SK-N-SH (cell line): Measurements from ENCODE around the gene TSSK2. TPM values are rescaled to one million over a fixed set of nuclear protein-coding genes. Genes with fewer than 3 reads are reported as not detected.

Experiments used
- CTCF ChIA-PET: fragments of 300-600, 350-600 bp; formaldehyde crosslinking; extraction: SDS; loops from one replicate; lab custom pipeline; 2021; lab: Yijun Ruan, JAX
- POLR2A ChIA-PET: fragments of 350-600 bp; sonication (Branson Sonifier 250); formaldehyde crosslinking; extraction: SDS; loops from one replicate; lab custom pipeline; 2020; ENCODE audit warnings: antibody characterized with exemption, inconsistent platforms; lab: Yijun Ruan, JAX
- DNase-seq: peaks from one replicate; pipeline ENCODE4 v3.0.0; 2012
- H2AFZ ChIP-seq: fragments of 200-600 bp; sonication (generic); 2 replicates; pipeline ENCODE4 v1.8.1; 2016; ENCODE audit warnings: antibody characterized with exemption, mild to moderate bottlenecking, low read depth
- H3F3A ChIP-seq: fragments of 200-600 bp; sonication (generic); replicated peaks from 2 replicates; pipeline ENCODE3; 2016; ENCODE audit warnings: antibody characterized with exemption, mild to moderate bottlenecking; ENCODE audit not compliant: insufficient read depth
- H3K27ac ChIP-seq, 2 experiments: fragments of 200-500 bp in 1 of 2; fragments of 200-600 bp in 1 of 2; sonication (Bioruptor generic) in 1 of 2; sonication (generic), shearing (Covaris generic) in 1 of 2; 2 replicates each; pipeline versions ENCODE4 v1.5.1 to v1.6.1; 2014 to 2016; ENCODE audit warnings: low read depth in 2 of 2, inconsistent platforms in 1 of 2, low read length in 1 of 2, mild to moderate bottlenecking in 1 of 2, mixed read lengths in 1 of 2
- H3K27me3 ChIP-seq: fragments of 200-600 bp; sonication (generic), shearing (Covaris generic); 2 replicates; pipeline ENCODE4 v1.6.1; 2016; ENCODE audit warnings: mixed run types; ENCODE audit not compliant: insufficient read depth
- H3K36me3 ChIP-seq, 2 experiments: fragments of 200-500 bp in 1 of 2; fragments of 200-600 bp in 1 of 2; sonication (Bioruptor generic) in 1 of 2; sonication (generic) in 1 of 2; replicated peaks in 1 of 2; 2 replicates each; pipeline versions ENCODE3 to v1.5.1; 2014 to 2016; ENCODE audit warnings: low read length in 1 of 2, mild to moderate bottlenecking in 1 of 2; ENCODE audit not compliant: insufficient read depth in 2 of 2, control insufficient read depth in 1 of 2
- H3K4me1 ChIP-seq, 2 experiments: fragments of 200-500 bp in 1 of 2; fragments of 200-600 bp in 1 of 2; sonication (Bioruptor generic) in 1 of 2; sonication (generic), shearing (Covaris generic) in 1 of 2; 2 replicates each; pipeline versions ENCODE4 v1.5.1 to v1.6.1; 2014 to 2016; ENCODE audit warnings: low read depth in 1 of 2, low read length in 1 of 2, mixed run types in 1 of 2; ENCODE audit not compliant: insufficient read depth in 2 of 2, control insufficient read depth in 1 of 2
- H3K4me2 ChIP-seq: fragments of 200-600 bp; sonication (generic), shearing (Covaris generic); 2 replicates; pipeline ENCODE4 v1.6.1; 2017; ENCODE audit warnings: mixed run types
- H3K4me3 ChIP-seq, 2 experiments: fragments of 200-500 bp in 1 of 2; fragments of 200-600 bp in 1 of 2; sonication (Bioruptor generic) in 1 of 2; sonication (generic), shearing (Covaris generic) in 1 of 2; 2 replicates each; pipeline versions ENCODE4 v1.5.1 to v1.8.1; 2014 to 2016; ENCODE audit warnings: low read depth in 2 of 2, inconsistent platforms in 1 of 2, low read length in 1 of 2, mild to moderate bottlenecking in 1 of 2, mixed read lengths in 1 of 2, moderate library complexity in 1 of 2
- H3K79me2 ChIP-seq: fragments of 200-600 bp; sonication (generic); 2 replicates; pipeline ENCODE4 v1.8.1; 2017; ENCODE audit warnings: mild to moderate bottlenecking; ENCODE audit not compliant: insufficient read depth
- H3K9ac ChIP-seq: fragments of 200-600 bp; sonication (generic); 2 replicates; pipeline ENCODE4 v1.6.1; 2017; ENCODE audit warnings: mixed run types
- H3K9me2 ChIP-seq: fragments of 200-600 bp; sonication (generic); 2 replicates; pipeline ENCODE4 v1.6.1; 2017; ENCODE audit warnings: mixed run types
- H3K9me3 ChIP-seq: fragments of 200-600 bp; sonication (generic); 2 replicates; pipeline ENCODE4 v1.6.1; 2017; ENCODE audit warnings: mixed run types, mild to moderate bottlenecking, moderate library complexity
- H4K20me1 ChIP-seq: fragments of 200-600 bp; sonication (generic); 2 replicates; pipeline ENCODE4 v1.6.1; 2017; ENCODE audit warnings: mild to moderate bottlenecking, mixed run types; ENCODE audit not compliant: insufficient read depth
- CHD2 ChIP-seq: fragments of 150-350 bp; IDR thresholded peaks from 2 replicates; pipeline ENCODE4 v1.6.1; 2018; ENCODE audit warnings: low read length; ENCODE audit not compliant: partially characterized antibody
- FOSL2 ChIP-seq: IDR thresholded peaks from 2 replicates; pipeline ENCODE4 v1.4.0; 2012; ENCODE audit warnings: low read depth, mild to moderate bottlenecking, moderate library complexity, borderline replicate concordance
- FOXJ3 ChIP-seq: sonication (generic); formaldehyde crosslinking; IDR thresholded peaks from 2 replicates; pipeline ENCODE4 v1.5.1; 2020; ENCODE audit warnings: mild to moderate bottlenecking, missing genetic modification reagents
- FOXM1 ChIP-seq: IDR thresholded peaks from 2 replicates; pipeline ENCODE4 v1.4.0; 2012; ENCODE audit warnings: low read depth, mild to moderate bottlenecking
- GATA2 ChIP-seq: sonication (generic); formaldehyde crosslinking; IDR thresholded peaks from 2 replicates; pipeline ENCODE4 v1.5.0; 2020; ENCODE audit warnings: mild to moderate bottlenecking, missing genetic modification reagents
- JUND ChIP-seq: IDR thresholded peaks from 2 replicates; pipeline ENCODE4 v1.4.0; 2012
- MXI1 ChIP-seq: IDR thresholded peaks from 2 replicates; pipeline ENCODE4 v1.6.1; 2012; ENCODE audit warnings: mild to moderate bottlenecking, low read depth, low read length, improper control_type of control experiment
- NFIC ChIP-seq: IDR thresholded peaks from 2 replicates; pipeline ENCODE4 v1.4.0; 2012; ENCODE audit warnings: borderline replicate concordance
- POLR2AphosphoS5 ChIP-seq: IDR thresholded peaks from 2 replicates; pipeline ENCODE4 v1.6.1; 2012; ENCODE audit warnings: low read depth, low read length
- RAD21 ChIP-seq: IDR thresholded peaks from 2 replicates; pipeline ENCODE4 v1.6.1; 2012; ENCODE audit warnings: mild to moderate bottlenecking, low read length
- RCOR1 ChIP-seq: fragments of 150-350 bp; IDR thresholded peaks from 2 replicates; pipeline ENCODE4 v1.6.1; 2017; ENCODE audit warnings: antibody characterized with exemption, low read length
- RFX5 ChIP-seq: IDR thresholded peaks from 2 replicates; pipeline ENCODE4 v1.6.1; 2012; ENCODE audit warnings: mild to moderate bottlenecking, improper control_type of control experiment, low read length
- SMC3 ChIP-seq: IDR thresholded peaks from 2 replicates; pipeline ENCODE4 v1.6.1; 2012; ENCODE audit warnings: low read depth, low read length, improper control_type of control experiment
- TCF12 ChIP-seq: IDR thresholded peaks from 2 replicates; pipeline ENCODE4 v1.4.0; 2012
- WGBS: methylation state at CpG from one replicate; pipeline ENCODE4 v1.1.6; 2017; ENCODE audit warnings: low lambda C conversion rate; 5-methylcytosine and 5-hydroxymethylcytosine counted together
- polyA plus RNA-seq, 3 experiments: library from polyadenylated mRNA; depleted of rRNA; stranded (reverse); fragments of >200 nt; gene quantifications; 2 replicates each; pipeline ENCODE4 v1.2.3, GENCODE V29; 2012
- TF ChIP-seq, protein P1 (sequence below): IDR thresholded peaks from 2 replicates; pipeline ENCODE4; 2012
- TF ChIP-seq, protein P2 (sequence below): fragments of 150-350 bp; IDR thresholded peaks from 2 replicates; pipeline ENCODE4 v1.6.1; 2017; ENCODE audit warnings: antibody characterized with exemption, low read length, low read depth, borderline replicate concordance
- TF ChIP-seq, protein P3 (sequence below): IDR thresholded peaks from 2 replicates; pipeline ENCODE4 v1.4.0; 2012; ENCODE audit warnings: low read depth

TSSK2 gene
- polyA plus RNA-seq, 1 of the 3 experiments (the other 2 are of a cell fraction) = not detected

DNA sequence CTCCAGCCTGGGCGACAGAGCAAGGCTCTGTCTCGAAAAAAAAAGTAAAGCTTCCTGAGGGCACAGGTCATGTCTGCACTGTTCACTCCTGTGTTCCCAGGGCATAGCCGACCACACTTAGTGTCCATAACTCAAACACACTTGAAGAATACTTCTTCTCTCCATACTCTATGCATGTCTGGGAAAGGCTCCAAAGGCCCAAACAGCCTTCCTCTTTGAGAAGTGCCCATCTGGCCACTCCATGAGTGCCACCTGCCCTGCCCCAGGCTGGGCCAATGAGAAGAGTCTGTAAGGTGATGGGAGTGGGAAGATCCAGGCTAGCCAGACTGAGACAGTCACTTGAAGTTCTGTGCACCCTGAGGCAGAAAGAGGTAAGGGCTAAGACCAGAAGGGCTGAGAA is 33.6 kb upstream of the TSSK2 start:
- 100% methylated on average over 3 of the region's 3 CpGs for WGBS

DNA sequence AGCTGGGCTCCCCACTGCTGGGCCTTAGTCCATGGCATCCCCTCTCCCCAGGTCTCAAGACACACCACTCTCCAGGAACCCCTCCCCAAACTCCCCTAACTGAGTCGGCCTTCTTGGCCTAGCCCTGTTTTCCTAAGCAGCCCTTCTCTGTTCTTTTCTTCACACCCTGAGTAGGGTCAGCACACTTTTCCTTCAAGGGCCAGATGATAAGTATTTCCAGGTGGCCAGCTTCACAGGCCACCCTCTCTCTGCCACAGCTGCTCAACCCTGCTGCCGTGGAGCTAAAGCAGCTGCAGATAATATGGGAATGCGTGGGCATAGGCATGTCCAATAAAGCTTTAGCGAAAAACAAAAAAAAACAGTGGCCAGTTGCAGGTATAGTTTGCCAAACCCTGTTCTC is 33.0 kb upstream of the TSSK2 start:
- Histone ChIP-seq H3K36me3 (no peaks in the 10 kb centered on the region), H3K79me2 (peaks cover 78% of the 10 kb centered on the region), H3K27me3 (no peaks in the 10 kb centered on the region), H3K9me3 (no peaks in the 10 kb centered on the region), H3K4me2 (no peak overlapping the region), H3K9me2 (no peaks in the 10 kb centered on the region), H3K4me3 (no peak overlapping the region), H3K27ac (no peak overlapping the region), H2AFZ (no peak overlapping the region), H3K4me1 (no peaks in the 10 kb centered on the region; a peak in 1 of 4 replicates), H3F3A (no peaks in the 10 kb centered on the region), H3K9ac (no peak overlapping the region), H4K20me1 (peaks cover 35% of the 10 kb centered on the region)
- ChIA-PET CTCF (no interaction called here), POLR2A (no interaction called here)
- TF ChIP-seq, protein P1, sequence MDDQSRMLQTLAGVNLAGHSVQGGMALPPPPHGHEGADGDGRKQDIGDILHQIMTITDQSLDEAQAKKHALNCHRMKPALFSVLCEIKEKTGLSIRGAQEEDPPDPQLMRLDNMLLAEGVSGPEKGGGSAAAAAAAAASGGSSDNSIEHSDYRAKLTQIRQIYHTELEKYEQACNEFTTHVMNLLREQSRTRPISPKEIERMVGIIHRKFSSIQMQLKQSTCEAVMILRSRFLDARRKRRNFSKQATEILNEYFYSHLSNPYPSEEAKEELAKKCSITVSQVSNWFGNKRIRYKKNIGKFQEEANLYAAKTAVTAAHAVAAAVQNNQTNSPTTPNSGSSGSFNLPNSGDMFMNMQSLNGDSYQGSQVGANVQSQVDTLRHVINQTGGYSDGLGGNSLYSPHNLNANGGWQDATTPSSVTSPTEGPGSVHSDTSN = no peak
- TF ChIP-seq MXI1 = no peak
- no peak for TF ChIP-seq POLR2AphosphoS5
- no peak for TF ChIP-seq RCOR1
- TF ChIP-seq JUND = no peak
- no peak for TF ChIP-seq FOXJ3
- TF ChIP-seq SMC3 = no peak
- TF ChIP-seq TCF12 = no peak
- no peak for TF ChIP-seq CHD2
- TF ChIP-seq NFIC = no peak
- TF ChIP-seq, protein P2, sequence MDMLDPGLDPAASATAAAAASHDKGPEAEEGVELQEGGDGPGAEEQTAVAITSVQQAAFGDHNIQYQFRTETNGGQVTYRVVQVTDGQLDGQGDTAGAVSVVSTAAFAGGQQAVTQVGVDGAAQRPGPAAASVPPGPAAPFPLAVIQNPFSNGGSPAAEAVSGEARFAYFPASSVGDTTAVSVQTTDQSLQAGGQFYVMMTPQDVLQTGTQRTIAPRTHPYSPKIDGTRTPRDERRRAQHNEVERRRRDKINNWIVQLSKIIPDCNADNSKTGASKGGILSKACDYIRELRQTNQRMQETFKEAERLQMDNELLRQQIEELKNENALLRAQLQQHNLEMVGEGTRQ = no peak
- no peak for TF ChIP-seq RFX5
- no peak for TF ChIP-seq GATA2 (CRISPR knock-in tag)
- no peak for TF ChIP-seq FOSL2
- TF ChIP-seq RAD21 = no peak
- TF ChIP-seq FOXM1 = no peak
- TF ChIP-seq, protein P3, sequence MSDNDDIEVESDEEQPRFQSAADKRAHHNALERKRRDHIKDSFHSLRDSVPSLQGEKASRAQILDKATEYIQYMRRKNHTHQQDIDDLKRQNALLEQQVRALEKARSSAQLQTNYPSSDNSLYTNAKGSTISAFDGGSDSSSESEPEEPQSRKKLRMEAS = no peak
- WGBS = 88% methylated on average over 4 of the region's 4 CpGs
- DNase-seq = no peak

More for the DNA sequence above, 33.6 kb upstream of the TSSK2 start:
- no peaks in the 10 kb centered on the region for H3F3A ChIP-seq
- no peak overlapping the region for H3K9ac ChIP-seq
- DNase-seq = no peak
- H3K79me2 ChIP-seq = peaks cover 72% of the 10 kb centered on the region
- H3K4me2 ChIP-seq = no peak overlapping the region
- H3K27me3 ChIP-seq = no peaks in the 10 kb centered on the region
- H3K27ac ChIP-seq = no peak overlapping the region
- H3K4me3 ChIP-seq = no peak overlapping the region
- no peaks in the 10 kb centered on the region; a peak in 1 of 4 replicates for H3K4me1 ChIP-seq
- H4K20me1 ChIP-seq = peaks cover 35% of the 10 kb centered on the region
- H3K36me3 ChIP-seq = no peaks in the 10 kb centered on the region
- H3K9me2 ChIP-seq = no peaks in the 10 kb centered on the region
- no peak for TF ChIP-seq TCF12
- no peak for TF ChIP-seq RFX5
- TF ChIP-seq, all 33 proteins: peak for 0
- ChIA-PET CTCF (no interaction called here), POLR2A (no interaction called here)
- Histone ChIP-seq H2AFZ (no peak overlapping the region), H3K9me3 (no peaks in the 10 kb centered on the region)
